HG03025 (cell line): ENCODE data around the gene ERMAP.
"Not testable (repeated sequence)": the region's sequence is repeated elsewhere in the genome, so short reads cannot be mapped to it uniquely, and the experiment has no call there.

Experiments
- ATAC-seq: cut with Tn5 transposase; IDR thresholded peaks from one replicate; pipeline ENCODE4 v1.9.1; 2021; ENCODE audit warnings: mild to moderate bottlenecking, moderate library complexity; ENCODE audit not compliant: unreplicated experiment, low FRiP score

The ERMAP gene

DNA sequence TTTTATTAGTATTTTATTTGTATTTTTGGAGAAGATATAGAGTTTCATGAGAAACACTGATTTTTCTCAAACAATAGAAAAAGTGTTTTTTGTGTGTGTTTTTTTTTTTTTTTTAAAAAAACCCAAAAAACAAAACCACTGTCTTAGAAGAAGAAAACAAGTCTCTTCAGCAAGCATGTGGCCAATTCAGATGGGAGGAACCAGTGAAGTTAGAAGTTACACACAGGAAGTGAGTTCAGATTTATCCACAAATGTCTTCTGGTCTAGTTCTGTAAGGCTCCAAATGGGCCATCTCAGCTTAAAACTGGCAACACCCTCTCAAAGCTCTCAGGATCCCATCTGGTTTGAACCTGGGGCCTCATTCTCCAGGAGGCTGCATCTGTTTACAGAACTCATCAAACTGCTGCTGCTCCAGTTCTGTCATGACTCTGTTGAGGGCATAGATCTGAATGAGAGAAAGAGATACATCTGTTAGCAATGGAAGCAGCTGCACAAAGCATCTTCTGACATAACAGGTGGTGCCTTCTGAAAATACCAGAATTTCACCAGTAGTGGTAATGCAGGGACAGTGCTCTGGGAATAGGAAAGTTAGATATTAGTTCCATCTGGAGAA, 9.8 kb upstream of the ERMAP start:
- ATAC-seq: no peak

DNA sequence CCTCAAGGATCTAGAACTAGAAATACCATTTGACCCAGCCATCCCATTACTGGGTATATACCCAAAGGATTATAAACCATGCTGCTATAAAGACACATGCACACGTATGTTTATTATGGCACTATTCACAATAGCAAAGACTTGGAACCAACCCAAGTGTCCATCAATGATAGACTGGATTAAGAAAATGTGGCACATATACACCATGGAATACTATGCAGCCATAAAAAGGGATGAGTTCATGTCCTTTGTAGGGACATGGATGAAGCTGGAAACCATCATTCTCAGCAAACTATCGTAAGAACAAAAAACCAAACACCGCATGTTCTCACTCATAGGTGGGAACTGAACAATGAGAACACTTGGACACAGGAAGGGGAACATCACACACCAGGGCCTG, 2.1 kb upstream of the ERMAP start:
- not testable (repeated sequence) for ATAC-seq

DNA sequence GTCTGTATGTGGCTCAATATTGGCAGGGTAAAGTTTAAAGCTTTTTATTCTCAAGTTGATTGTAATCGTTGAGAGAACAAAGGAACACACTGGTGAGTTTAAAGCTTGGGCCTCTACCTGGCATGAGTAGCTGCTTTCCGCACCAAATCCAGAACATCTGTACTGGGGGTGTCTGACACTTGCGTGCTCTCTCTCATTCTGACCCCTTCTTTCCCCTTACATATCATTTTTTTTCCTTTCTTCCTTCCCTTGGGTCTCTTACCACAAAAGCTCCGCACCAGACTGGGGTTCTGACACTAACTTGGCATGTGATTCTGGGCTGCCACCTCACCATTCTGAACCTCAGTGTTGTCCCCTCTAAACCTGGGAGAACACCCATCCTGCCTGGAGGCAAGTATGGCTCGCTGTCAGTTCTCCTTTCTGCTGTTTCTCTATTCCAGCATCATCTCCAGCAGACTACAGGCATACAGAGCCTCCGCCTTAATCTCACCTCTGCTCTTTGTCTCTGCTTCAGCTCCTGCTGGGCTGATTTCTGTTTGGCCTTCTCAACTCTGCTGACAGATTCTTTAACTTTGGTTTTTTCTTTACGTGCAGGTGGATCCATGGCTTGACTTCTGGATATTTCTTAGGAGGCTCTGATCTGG, 859 bp upstream of the ERMAP start:
- ATAC-seq: no peak

DNA sequence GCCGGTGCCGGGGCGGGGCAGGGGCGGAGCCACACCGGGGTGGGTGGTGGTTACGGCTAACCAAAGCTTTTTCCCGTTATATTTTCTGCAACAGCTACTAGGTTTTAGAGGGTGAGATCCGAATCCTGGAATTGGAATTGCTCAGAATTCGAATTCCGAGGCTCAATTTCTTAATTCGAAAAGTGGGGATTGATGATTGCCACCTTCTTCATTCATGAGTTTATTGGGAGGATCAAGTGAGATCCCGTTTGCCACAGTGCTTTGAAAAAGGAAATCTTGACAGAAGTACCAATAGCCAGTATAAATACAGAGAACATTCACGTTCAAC, 482 bp downstream of the ERMAP start:
- ATAC-seq: no peak

DNA sequence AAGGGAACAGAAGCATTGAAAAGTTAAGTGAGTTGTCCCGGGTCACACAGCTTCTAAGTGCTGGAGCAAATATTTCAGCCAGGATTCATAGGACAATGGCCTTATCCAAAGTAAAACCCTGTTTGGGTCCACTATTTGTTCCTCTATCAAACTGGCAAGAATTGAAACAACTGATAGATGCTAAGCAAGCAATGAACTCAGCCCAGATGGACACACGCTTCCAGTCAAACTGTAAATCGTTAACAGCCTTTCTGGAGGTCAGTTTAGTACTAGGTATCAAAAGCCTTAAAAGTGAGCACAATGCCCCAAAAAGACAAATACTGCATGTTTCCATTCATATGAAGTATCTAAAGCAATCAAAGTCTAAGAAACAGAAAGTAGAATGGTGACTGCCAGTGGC, 1.1 kb downstream of the ERMAP start:
- ATAC-seq: no peak

DNA sequence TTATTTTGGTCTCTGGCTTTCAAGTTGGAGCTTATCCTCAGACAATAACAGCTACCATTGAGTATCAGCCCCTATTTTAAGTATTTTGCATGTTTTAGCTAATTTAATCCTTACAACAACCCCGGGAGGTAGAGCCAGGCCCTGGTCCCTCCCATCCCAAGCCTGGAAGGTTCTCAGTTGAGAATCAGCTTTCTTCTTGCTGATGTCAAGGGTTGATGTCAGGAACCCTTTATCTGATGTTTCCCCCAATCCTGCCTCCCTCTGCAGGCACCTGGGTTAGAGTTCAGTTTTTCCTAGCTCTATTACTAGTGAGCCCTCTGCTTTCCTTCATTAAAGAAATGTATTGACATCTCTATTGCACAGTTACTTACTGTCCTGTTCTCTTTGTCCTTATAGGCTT, 3.9 kb downstream of the ERMAP start:
- no peak for ATAC-seq

DNA sequence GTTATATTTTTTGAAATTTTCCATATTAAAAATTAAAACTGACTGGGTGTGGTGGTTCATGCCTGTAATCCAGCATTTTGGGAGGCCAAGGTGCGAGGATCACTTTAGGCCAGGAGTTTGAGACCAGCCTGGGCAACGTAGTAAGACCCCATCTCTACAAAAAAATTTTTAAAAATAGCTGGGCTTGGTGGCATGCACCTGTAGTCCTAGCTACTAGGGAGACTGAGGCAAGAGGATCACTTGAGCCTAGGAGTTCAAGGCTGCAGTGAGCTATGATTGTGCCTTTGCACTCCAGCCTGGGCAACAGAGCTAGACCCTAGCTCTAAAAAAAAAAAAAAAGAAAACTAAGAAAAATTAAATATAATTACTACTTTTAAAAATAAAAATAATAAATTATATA, 4.8 kb downstream of the ERMAP start:
- ATAC-seq: no peak

DNA sequence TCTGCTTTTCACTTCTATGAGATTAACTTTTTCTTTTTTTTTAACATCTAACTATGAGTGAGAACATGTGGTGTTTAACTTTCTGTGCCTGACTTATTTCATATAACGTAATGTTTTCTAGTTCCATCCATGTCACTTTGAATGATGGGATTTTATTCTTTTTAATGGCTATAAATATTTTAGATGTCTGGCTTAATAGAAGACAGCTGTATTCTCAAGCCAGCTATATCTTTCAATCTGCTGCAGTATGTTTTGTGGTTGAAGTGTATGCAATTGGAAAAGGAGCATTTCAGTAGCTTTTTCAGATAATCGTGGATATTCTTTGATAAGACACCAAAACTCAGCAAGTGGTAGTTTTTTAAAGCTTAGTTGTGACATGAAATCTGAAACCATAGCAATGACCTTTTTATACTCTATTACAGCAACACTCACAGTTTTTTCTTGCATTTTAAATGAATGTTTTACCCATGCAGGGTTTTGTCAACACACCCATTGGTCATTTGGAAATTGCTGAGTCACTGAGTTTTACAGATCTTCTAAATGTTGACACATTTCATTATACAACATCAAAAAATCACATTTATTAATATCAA, 6.0 kb downstream of the ERMAP start:
- ATAC-seq: no peak

DNA sequence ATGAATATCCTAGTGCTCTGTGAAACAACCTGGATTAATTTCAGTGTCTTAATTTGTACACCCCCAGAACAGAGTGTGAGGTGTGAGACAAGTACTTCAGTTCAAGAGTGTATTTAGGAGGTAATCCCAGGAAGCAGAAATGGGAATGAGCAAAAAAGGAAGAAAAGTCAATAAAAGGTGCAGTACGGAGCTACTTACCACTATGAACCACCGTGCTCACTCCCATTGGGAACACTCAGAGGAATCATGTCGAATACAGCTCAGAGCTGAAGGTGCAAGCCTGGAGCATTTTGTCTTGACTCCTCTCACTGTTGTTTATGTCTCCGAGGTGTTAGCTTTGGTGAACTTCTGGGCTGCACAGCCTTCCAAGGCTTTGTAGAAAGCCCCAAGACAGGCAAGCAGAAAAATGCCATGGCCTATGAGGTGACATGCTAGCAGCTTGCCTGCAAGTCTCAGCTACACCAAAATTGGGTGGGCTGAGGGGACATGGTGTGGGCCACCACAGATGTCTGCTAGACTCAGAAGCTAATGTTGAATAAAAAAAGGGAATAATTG, 7.6 kb downstream of the ERMAP start:
- no peak for ATAC-seq

DNA sequence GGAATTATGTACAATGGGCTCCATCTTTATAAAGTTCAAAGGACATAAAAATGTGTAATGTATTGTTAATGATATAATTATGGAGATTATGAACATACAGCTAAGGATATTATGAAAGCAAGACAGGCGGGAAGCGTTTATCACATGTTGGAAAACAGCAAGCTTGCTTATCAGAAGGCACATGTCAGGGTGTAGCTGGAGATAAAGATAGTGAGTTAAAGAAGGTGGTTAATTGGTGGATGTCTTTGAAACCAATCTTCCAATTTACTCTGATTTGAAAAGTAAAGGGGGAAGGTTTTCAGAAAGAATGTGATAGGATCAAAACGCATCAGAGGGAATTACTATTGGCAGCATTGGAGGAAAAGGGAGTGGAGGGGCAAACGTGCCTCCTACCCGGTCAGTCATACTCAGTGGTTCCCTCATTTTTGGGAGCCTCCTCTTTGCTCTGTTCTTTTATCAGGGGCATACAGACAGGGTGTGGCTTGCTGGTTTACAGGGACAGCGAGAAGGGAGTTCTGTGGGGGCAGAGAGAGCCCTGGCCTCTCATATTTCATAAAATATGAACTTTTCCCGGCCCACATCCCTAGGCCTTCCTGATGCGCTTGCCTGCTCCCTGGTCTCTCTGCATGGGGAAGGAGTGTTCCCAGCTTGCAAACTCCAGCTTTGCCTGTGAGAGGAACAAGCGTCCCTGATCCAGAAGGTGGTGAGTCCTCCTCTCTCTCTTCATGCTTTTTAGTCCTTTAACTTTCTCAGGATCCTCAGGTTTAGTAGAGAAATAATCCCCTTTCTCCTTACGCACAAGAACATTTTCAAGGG, 8.3 kb downstream of the ERMAP start:
- no peak for ATAC-seq

DNA sequence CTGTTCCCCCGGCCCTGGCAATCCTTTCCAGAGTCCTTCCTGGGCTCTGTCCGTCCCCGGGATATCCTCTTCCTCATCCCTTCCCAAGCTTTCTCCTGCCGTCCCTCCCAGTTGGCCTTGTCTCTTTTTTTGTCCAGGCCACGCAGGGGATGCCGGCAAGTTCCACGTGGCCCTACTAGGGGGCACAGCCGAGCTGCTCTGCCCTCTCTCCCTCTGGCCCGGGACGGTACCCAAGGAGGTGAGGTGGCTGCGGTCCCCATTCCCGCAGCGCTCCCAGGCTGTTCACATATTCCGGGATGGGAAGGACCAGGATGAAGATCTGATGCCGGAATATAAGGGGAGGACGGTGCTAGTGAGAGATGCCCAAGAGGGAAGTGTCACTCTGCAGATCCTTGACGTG, 13.7 kb downstream of the ERMAP start:
- no peak for ATAC-seq

DNA sequence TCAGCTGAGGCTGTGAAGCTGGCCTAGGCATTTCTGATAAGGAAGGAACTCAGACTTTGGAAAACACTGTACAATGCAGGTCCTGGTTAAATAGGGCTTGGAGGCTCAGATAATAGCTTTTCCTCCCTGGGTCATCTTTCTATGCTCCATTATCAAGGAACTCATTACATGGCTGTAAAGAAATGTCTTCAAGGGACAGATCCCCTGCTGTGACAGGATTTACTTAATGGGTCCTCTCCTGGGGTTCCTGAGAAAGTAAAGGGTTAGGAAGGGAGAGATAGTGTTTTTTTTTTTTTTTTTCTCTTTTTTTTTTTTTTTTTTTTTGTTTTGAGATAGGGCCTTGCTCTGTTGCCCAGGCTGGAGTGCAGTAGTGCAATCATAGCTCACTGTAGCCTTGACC, 14.4 kb downstream of the ERMAP start:
- ATAC-seq: no peak

DNA sequence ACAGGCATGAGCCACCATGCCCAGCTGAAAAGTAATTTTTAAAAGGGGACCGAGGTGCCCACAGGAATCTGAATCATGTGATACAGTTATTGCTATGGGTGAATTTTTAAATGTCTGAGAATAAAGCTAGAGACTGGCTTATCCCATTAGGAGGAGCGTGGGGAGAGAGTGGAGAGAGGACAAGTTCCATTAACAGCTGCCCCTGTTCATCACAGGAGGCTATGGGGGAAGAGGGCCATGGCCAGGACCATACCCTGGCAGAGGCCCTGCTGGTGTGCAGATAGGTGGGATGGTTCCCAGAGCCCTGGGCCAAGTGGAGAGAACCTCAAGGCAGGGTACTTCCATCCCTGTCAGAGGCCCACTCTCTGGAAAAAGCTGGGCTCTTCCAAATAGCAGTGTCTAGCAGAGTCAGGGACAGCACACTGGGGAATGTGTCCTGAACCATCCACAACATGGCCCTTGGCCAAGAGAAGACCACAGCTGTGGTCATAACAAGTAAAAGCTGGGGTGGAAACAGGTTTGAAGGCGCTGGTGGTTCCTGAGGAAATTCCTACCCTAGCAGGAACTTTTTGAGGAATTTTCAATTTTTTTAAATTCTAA, 15.8 kb downstream of the ERMAP start:
- no peak for ATAC-seq

DNA sequence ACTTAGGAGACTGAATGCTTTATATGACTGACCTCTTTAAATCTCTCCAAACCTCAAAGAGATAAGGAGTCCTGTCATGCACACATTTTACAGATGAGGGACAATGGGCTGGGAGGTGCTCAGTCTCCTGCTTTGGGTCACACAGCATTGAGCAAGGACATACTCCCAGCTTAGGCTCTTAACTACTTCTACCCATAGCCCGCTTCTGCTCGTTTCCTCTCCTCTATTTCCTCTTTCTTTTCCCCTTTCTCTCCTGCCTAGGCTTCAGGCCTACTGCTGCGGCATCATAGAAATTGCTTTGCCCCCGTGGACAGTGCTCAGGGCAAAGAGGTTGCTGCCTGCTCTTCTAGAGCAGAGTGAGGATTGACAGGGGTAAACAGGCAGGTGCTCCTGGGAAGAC, 17.1 kb downstream of the ERMAP start:
- no peak for ATAC-seq

DNA sequence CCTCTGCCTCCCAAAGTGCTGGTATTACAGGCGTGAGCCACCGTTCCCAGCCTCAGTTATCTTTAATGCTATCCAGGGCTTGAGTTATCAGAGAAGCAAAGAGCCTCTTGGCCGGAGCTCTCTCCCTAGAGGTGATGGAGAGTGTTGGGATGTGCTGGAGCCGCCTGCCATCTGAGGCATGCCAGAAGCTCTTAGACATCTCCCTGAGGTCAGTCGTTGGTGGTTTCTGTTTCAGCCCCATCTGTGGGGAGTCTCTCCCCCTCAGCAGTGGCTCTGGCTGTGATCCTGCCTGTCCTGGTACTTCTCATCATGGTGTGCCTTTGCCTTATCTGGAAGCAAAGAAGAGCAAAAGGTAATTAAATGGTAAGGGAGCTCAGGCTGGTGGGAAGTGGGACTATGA, 17.9 kb downstream of the ERMAP start:
- no peak for ATAC-seq

DNA sequence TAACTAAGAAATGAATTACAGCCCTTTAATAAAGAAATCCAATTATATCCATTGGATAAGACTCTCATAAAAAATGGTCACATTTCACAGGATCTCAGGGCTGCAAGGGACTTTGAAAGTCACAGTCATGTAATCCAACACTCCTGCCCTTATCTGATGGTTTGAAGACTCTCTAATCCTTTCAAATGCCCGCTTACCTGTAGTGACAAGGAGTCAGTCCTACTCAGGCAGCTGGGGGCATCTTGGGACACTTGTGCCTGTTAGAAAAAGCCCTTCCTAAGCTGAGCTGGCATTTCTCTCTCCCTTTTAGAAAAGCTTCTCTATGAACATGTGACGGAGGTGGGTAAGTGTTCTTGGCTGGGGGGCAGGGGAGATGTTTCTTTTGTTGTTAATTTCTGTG, 18.5 kb downstream of the ERMAP start:
- no peak for ATAC-seq

DNA sequence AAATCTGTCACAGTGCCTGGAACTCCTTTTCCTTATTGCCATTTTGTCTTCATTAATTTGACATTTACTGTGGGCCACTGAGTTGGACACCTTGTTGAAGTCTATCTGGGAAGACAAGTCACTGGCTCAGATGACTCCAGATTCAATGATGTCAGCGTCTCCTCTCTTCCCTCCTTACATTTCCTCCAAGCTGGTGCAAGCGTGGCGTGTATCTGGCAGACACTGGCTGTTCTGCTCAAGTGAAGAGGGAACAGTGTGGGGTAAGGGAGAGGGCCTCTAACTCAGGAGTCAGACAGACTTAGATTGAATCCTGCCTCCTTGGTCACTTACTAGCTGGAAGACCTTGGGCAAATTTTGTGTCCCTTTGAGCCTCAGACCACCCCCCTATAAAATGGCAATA, 20.8 kb downstream of the ERMAP start:
- no peak for ATAC-seq

DNA sequence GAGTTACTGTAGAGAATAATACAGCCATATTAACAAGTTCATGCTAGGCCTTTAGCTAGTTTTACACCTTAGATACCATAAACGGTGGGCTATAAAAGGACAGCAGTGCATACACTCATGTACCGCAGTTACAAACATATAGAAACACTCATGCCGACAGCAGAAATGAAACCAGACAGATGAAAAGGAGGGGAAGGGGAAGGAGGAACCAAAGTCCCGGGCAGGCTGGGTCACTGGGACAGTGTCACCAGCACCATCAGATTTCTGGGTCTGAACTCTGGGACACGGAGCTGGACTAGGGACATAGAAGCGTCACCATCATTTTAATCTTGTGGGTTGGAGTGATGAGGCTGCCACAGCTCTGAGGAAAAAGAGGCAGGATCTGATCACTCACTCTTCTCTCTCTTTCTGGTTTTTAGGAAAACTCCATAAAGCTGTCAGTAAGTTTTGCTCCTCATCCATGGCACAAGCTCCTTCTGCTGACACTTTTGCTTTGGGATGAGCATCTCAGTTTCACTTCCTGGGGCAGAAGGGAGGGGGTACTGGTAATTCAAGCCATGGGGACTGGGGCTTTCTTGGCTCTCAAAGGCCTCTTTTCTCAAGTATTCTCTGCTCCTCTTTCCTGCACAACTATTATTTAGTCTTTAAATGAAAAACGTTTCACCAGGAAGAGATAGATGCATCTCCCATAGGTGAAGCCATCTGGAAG, 21.7 kb downstream of the ERMAP start:
- ATAC-seq: no peak

DNA sequence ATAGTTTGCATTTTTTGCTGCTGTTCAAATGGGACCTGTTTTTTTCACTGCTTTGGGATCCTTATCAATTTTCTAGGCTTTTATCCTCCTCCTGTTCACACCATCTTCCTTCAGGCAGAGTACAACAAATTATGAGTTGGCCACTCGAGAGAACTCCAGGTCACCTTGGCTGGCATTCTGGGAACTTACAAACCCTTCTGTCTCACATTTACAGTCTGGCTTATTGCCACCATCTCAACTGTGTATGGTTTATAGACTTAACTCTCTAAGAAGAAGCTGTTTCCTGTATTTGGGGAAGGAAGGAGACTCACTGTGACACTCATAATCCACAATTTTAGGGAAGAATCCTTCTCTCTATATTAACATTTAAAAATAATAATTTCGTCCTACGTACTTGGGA, 24.1 kb downstream of the ERMAP start:
- ATAC-seq: no peak

DNA sequence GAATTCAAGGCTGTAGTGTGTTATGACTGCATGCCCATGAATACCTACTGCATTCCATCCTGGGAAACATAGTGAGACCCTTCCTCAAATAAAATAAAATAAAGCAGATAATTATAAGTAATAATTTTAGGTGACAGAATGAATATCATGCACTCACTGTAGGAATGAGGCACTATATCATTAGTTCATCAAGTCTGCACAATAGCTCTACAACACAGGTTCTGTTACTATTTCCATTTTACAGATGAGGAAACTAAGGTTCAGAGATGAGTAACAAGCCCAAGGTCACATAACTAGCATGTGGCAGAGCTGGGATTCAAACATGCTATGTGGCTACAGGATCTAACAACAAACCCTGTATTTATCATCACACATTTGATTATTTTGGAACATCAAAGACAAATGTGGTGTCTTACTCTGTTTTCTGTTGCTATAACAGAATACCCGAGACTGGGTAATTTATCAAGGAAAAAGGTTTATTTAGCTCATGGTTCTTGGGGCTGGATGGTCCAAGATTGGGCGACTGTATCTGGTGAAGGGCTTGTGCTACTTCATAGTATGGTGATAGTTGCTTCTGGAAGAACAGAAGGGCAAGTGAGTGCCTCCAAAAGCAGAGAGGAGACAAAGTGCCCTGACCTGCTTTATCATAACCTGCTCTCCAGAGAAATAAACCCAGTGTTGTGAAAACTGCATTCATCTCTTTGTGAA, 24.7 kb downstream of the ERMAP start:
- ATAC-seq: no peak
